GM12878 (cell line): ENCODE data around the gene TNFRSF1A. TPM values are rescaled to one million over a fixed set of nuclear protein-coding genes. Genes with fewer than 3 reads are reported as not detected.

Experiments used
- polyA plus RNA-seq, 11 experiments: library from polyadenylated mRNA; depleted of rRNA in 4 of 11; unstranded in 6 of 11; stranded (reverse) in 5 of 11; fragments of >200 nt; fragmentation: Nextera tagmentation in 4 of 11; fragmentation: Illumina TruSeq in 1 of 11; extraction: Ambion mirVana in 4 of 11; extraction: Trizol in 1 of 11; gene quantifications; 1 replicate in 1 of 11; 2 replicates in 10 of 11; pipeline versions ENCODE4 v1.2.1 to v1.2.3, GENCODE V29; 2011 to 2016; ENCODE audit warnings: inconsistent platforms in 2 of 11, missing spikeins in 2 of 11, low read depth in 1 of 11
- small RNA-seq: library from RNA; depleted of rRNA; stranded (forward); fragments of <200 nt; gene quantifications from one replicate; pipeline ENCODE3, GENCODE V24; 2014
- total RNA-seq, 4 experiments: library from RNA; depleted of rRNA in 3 of 4; stranded (reverse); fragments of >200 nt in 3 of 4; fragmentation: Illumina TruSeq in 1 of 4; extraction: Trizol in 1 of 4; gene quantifications; 2 replicates each; pipeline versions ENCODE4 v1.2.1 to v1.2.3, GENCODE V29; 2013 to 2021

TNFRSF1A gene
- total and polyA plus RNA-seq, 10 of the 15 experiments (the other 5 are each of a cell fraction or from before 2014, with no cell fraction given) = 0.24 to 16.5 (median 13.0) TPM

Small RNAs within 50 kb of the gene (small RNA-seq; reads per million reads assigned to genes)
- gene RN7SL391P = not detected

Other genes with a start within 250 kb of the TNFRSF1A start
Only the 7 nearest of the 13 such genes appear.
- 7.2 and 8.6 TPM in 2 replicates for gene CD9, start 141.7 kb downstream of the TNFRSF1A start, total RNA-seq (2014; rRNA removed)
- gene CD9, start 141.7 kb downstream of the TNFRSF1A start, total RNA-seq (2014; rRNA removed; fragmentation: Illumina TruSeq; extraction: Trizol) = 7.5 and 7.6 TPM in 2 replicates
- 7.9 and 8.3 TPM in 2 replicates for gene CD9, start 141.7 kb downstream of the TNFRSF1A start, total RNA-seq (2021)
- gene CD9, start 141.7 kb downstream of the TNFRSF1A start, polyA plus RNA-seq (2011; rRNA removed) = 29.9 and 33.1 TPM in 2 replicates
- gene CD9, start 141.7 kb downstream of the TNFRSF1A start, polyA plus RNA-seq (2014; fragmentation: Illumina TruSeq; extraction: Trizol) = 8.6 and 20.3 TPM in 2 replicates
- 10 to 100 TPM in 1 of 2 experiments, 1 to 10 TPM in 1; 4.8 to 11.2 TPM for gene CD9, start 141.7 kb downstream of the TNFRSF1A start, polyA plus RNA-seq (2014; fragmentation: Nextera tagmentation; extraction: Ambion mirVana)
- 12.6 and 15.6 TPM in 2 replicates for gene CD9, start 141.7 kb downstream of the TNFRSF1A start, polyA plus RNA-seq (2014; rRNA removed)
- 10 to 100 TPM; 10.9 to 11.7 TPM for gene CD9, start 141.7 kb downstream of the TNFRSF1A start, polyA plus RNA-seq (2016; fragmentation: Nextera tagmentation; extraction: Ambion mirVana)
- 1.0 and 1.4 TPM in 2 replicates for gene PLEKHG6, start 31.4 kb downstream of the TNFRSF1A start, total RNA-seq (2014; rRNA removed)
- gene PLEKHG6, start 31.4 kb downstream of the TNFRSF1A start, total RNA-seq (2014; rRNA removed; fragmentation: Illumina TruSeq; extraction: Trizol) = 0.60 and 0.72 TPM in 2 replicates
- 0.90 and 1.5 TPM in 2 replicates for gene PLEKHG6, start 31.4 kb downstream of the TNFRSF1A start, total RNA-seq (2021)
- 1.4 and 2.0 TPM in 2 replicates for gene PLEKHG6, start 31.4 kb downstream of the TNFRSF1A start, polyA plus RNA-seq (2011; rRNA removed)
- 0.10 and 0.62 TPM in 2 replicates for gene PLEKHG6, start 31.4 kb downstream of the TNFRSF1A start, polyA plus RNA-seq (2014; fragmentation: Illumina TruSeq; extraction: Trizol)
- under 1 TPM; 0.10 to 0.20 TPM for gene PLEKHG6, start 31.4 kb downstream of the TNFRSF1A start, polyA plus RNA-seq (2014; fragmentation: Nextera tagmentation; extraction: Ambion mirVana)
- 1.6 and 4.0 TPM in 2 replicates for gene PLEKHG6, start 31.4 kb downstream of the TNFRSF1A start, polyA plus RNA-seq (2014; rRNA removed)
- gene PLEKHG6, start 31.4 kb downstream of the TNFRSF1A start, polyA plus RNA-seq (2016; fragmentation: Nextera tagmentation; extraction: Ambion mirVana) = 1 to 10 TPM; 1.4 to 2.3 TPM
- gene SCNN1A, start 33.5 kb upstream of the TNFRSF1A start, total RNA-seq (2014; rRNA removed) = not detected in 2 replicates
- not detected in 2 replicates for gene SCNN1A, start 33.5 kb upstream of the TNFRSF1A start, total RNA-seq (2014; rRNA removed; fragmentation: Illumina TruSeq; extraction: Trizol)
- gene SCNN1A, start 33.5 kb upstream of the TNFRSF1A start, total RNA-seq (2021) = 0.56 and 0.69 TPM in 2 replicates
- not detected in 2 replicates for gene SCNN1A, start 33.5 kb upstream of the TNFRSF1A start, polyA plus RNA-seq (2011; rRNA removed)
- not detected in 2 replicates for gene SCNN1A, start 33.5 kb upstream of the TNFRSF1A start, polyA plus RNA-seq (2014; fragmentation: Illumina TruSeq; extraction: Trizol)
- gene SCNN1A, start 33.5 kb upstream of the TNFRSF1A start, polyA plus RNA-seq (2014; fragmentation: Nextera tagmentation; extraction: Ambion mirVana) = not detected
- gene SCNN1A, start 33.5 kb upstream of the TNFRSF1A start, polyA plus RNA-seq (2014; rRNA removed) = 0.03 TPM in 1 of 2 replicates, not detected in the other
- under 1 TPM in 1 of 2 experiments, not detected in 1; 0.14 TPM for gene SCNN1A, start 33.5 kb upstream of the TNFRSF1A start, polyA plus RNA-seq (2016; fragmentation: Nextera tagmentation; extraction: Ambion mirVana)
- not detected in 2 replicates for gene LTBR, start 42.1 kb upstream of the TNFRSF1A start, total RNA-seq (2014; rRNA removed)
- gene LTBR, start 42.1 kb upstream of the TNFRSF1A start, total RNA-seq (2014; rRNA removed; fragmentation: Illumina TruSeq; extraction: Trizol) = not detected in 2 replicates
- gene LTBR, start 42.1 kb upstream of the TNFRSF1A start, total RNA-seq (2021) = 0.44 and 0.45 TPM in 2 replicates
- gene LTBR, start 42.1 kb upstream of the TNFRSF1A start, polyA plus RNA-seq (2011; rRNA removed) = not detected in 2 replicates
- not detected in 2 replicates for gene LTBR, start 42.1 kb upstream of the TNFRSF1A start, polyA plus RNA-seq (2014; fragmentation: Illumina TruSeq; extraction: Trizol)
- not detected for gene LTBR, start 42.1 kb upstream of the TNFRSF1A start, polyA plus RNA-seq (2014; fragmentation: Nextera tagmentation; extraction: Ambion mirVana)
- gene LTBR, start 42.1 kb upstream of the TNFRSF1A start, polyA plus RNA-seq (2014; rRNA removed) = not detected in 2 replicates
- gene LTBR, start 42.1 kb upstream of the TNFRSF1A start, polyA plus RNA-seq (2016; fragmentation: Nextera tagmentation; extraction: Ambion mirVana) = under 1 TPM in 1 of 2 experiments, not detected in 1; 0.24 TPM
- 164 and 184 TPM in 2 replicates for gene CD27, start 102.9 kb upstream of the TNFRSF1A start, total RNA-seq (2014; rRNA removed)
- gene CD27, start 102.9 kb upstream of the TNFRSF1A start, total RNA-seq (2014; rRNA removed; fragmentation: Illumina TruSeq; extraction: Trizol) = 66.8 and 66.9 TPM in 2 replicates
- gene CD27, start 102.9 kb upstream of the TNFRSF1A start, total RNA-seq (2021) = 116 and 117 TPM in 2 replicates
- 14.7 and 32.0 TPM in 2 replicates for gene CD27, start 102.9 kb upstream of the TNFRSF1A start, polyA plus RNA-seq (2011; rRNA removed)
- gene CD27, start 102.9 kb upstream of the TNFRSF1A start, polyA plus RNA-seq (2014; fragmentation: Illumina TruSeq; extraction: Trizol) = 24.2 and 96.1 TPM in 2 replicates
- 10 to 100 TPM in 1 of 2 experiments, 1 to 10 TPM in 1; 4.9 to 15.0 TPM for gene CD27, start 102.9 kb upstream of the TNFRSF1A start, polyA plus RNA-seq (2014; fragmentation: Nextera tagmentation; extraction: Ambion mirVana)
- 140 and 158 TPM in 2 replicates for gene CD27, start 102.9 kb upstream of the TNFRSF1A start, polyA plus RNA-seq (2014; rRNA removed)
- gene CD27, start 102.9 kb upstream of the TNFRSF1A start, polyA plus RNA-seq (2016; fragmentation: Nextera tagmentation; extraction: Ambion mirVana) = 100 to 1,000 TPM; 127 to 135 TPM
- 39.1 and 40.4 TPM in 2 replicates for gene TAPBPL, start 110.0 kb upstream of the TNFRSF1A start, total RNA-seq (2014; rRNA removed)
- 24.7 and 25.0 TPM in 2 replicates for gene TAPBPL, start 110.0 kb upstream of the TNFRSF1A start, total RNA-seq (2014; rRNA removed; fragmentation: Illumina TruSeq; extraction: Trizol)
- gene TAPBPL, start 110.0 kb upstream of the TNFRSF1A start, total RNA-seq (2021) = 26.4 and 29.0 TPM in 2 replicates
- gene TAPBPL, start 110.0 kb upstream of the TNFRSF1A start, polyA plus RNA-seq (2011; rRNA removed) = 28.5 and 45.0 TPM in 2 replicates
- 13.0 and 26.4 TPM in 2 replicates for gene TAPBPL, start 110.0 kb upstream of the TNFRSF1A start, polyA plus RNA-seq (2014; fragmentation: Illumina TruSeq; extraction: Trizol)
- 10 to 100 TPM; 12.4 to 20.9 TPM for gene TAPBPL, start 110.0 kb upstream of the TNFRSF1A start, polyA plus RNA-seq (2014; fragmentation: Nextera tagmentation; extraction: Ambion mirVana)
- gene TAPBPL, start 110.0 kb upstream of the TNFRSF1A start, polyA plus RNA-seq (2014; rRNA removed) = 40.4 and 43.1 TPM in 2 replicates
- gene TAPBPL, start 110.0 kb upstream of the TNFRSF1A start, polyA plus RNA-seq (2016; fragmentation: Nextera tagmentation; extraction: Ambion mirVana) = 10 to 100 TPM; 33.3 to 39.9 TPM
- gene VAMP1, start 128.6 kb upstream of the TNFRSF1A start, total RNA-seq (2014; rRNA removed) = 28.9 and 31.5 TPM in 2 replicates
- 14.8 and 16.6 TPM in 2 replicates for gene VAMP1, start 128.6 kb upstream of the TNFRSF1A start, total RNA-seq (2014; rRNA removed; fragmentation: Illumina TruSeq; extraction: Trizol)
- gene VAMP1, start 128.6 kb upstream of the TNFRSF1A start, total RNA-seq (2021) = 26.0 and 26.2 TPM in 2 replicates
- 37.1 and 41.3 TPM in 2 replicates for gene VAMP1, start 128.6 kb upstream of the TNFRSF1A start, polyA plus RNA-seq (2011; rRNA removed)
- gene VAMP1, start 128.6 kb upstream of the TNFRSF1A start, polyA plus RNA-seq (2014; fragmentation: Illumina TruSeq; extraction: Trizol) = 32.3 and 36.1 TPM in 2 replicates
- gene VAMP1, start 128.6 kb upstream of the TNFRSF1A start, polyA plus RNA-seq (2014; fragmentation: Nextera tagmentation; extraction: Ambion mirVana) = 1 to 10 TPM; 4.8 to 8.8 TPM
- 121 and 123 TPM in 2 replicates for gene VAMP1, start 128.6 kb upstream of the TNFRSF1A start, polyA plus RNA-seq (2014; rRNA removed)
- 10 to 100 TPM; 25.9 to 28.9 TPM for gene VAMP1, start 128.6 kb upstream of the TNFRSF1A start, polyA plus RNA-seq (2016; fragmentation: Nextera tagmentation; extraction: Ambion mirVana)